Suppressor macrophage (primary cell): ENCODE data around the gene WAC.
A peak's percentile ranks its signal among the peaks of the same experiment; 100 is the strongest.
"Not testable (repeated sequence)": the region's sequence is repeated elsewhere in the genome, so short reads cannot be mapped to it uniquely, and the experiment has no call there.

ENCODE experiments used
- DNase-seq, 4 experiments: peaks; one replicate each; pipeline ENCODE4 v3.0.0-alpha.2; 2020 to 2022

Gene WAC

GRCh38 chr10:28569506-28570159, 36.7 kb downstream of the WAC start:
- DNase-seq, result no peak

- DNase-seq, result no peak
These were observed 37.7 kb downstream of the WAC start for GRCh38 chr10:28570598-28570997.

GRCh38 chr10:28571265-28571664, 38.3 kb downstream of the WAC start:
- DNase-seq, result no peak

GRCh38 chr10:28574214-28574613, 41.3 kb downstream of the WAC start:
- not testable (repeated sequence) for DNase-seq

- no peak for DNase-seq
These were observed 42.9 kb downstream of the WAC start for GRCh38 chr10:28575852-28576251.

GRCh38 chr10:28577506-28577905, 44.6 kb downstream of the WAC start:
- DNase-seq, result no peak

- DNase-seq, result no peak
These were observed 45.5 kb downstream of the WAC start for GRCh38 chr10:28578454-28578853.

- no peak for DNase-seq
These were observed 47.9 kb downstream of the WAC start for GRCh38 chr10:28580825-28581224.

GRCh38 chr10:28581916-28582315, 49.0 kb downstream of the WAC start:
- DNase-seq, result no peak

GRCh38 chr10:28585076-28585475, 52.2 kb downstream of the WAC start:
- DNase-seq, result no peak

GRCh38 chr10:28586176-28586575, 53.3 kb downstream of the WAC start:
- no peak for DNase-seq

- DNase-seq, result peak; percentile 68 to 88 (median 78)
These were observed 54.5 kb downstream of the WAC start for GRCh38 chr10:28587270-28587969.

GRCh38 chr10:28587970-28588290, 55.0 kb downstream of the WAC start:
- DNase-seq, result peak; percentile 22 to 65 (median 52)

- peak; percentile 6 to 82 (median 50) for DNase-seq
These were observed 60.0 kb downstream of the WAC start for GRCh38 chr10:28592953-28593352.

GRCh38 chr10:28593811-28594210, 60.9 kb downstream of the WAC start:
- no peak for DNase-seq

GRCh38 chr10:28594406-28594805, 61.5 kb downstream of the WAC start:
- no peak for DNase-seq

GRCh38 chr10:28595613-28596012, 62.7 kb downstream of the WAC start:
- DNase-seq, result no peak

- DNase-seq, result no peak
These were observed 67.1 kb downstream of the WAC start for GRCh38 chr10:28600056-28600455.

- DNase-seq, result no peak
These were observed 68.1 kb downstream of the WAC start for GRCh38 chr10:28601012-28601411.

- DNase-seq, result no peak
These were observed 71.9 kb downstream of the WAC start for GRCh38 chr10:28604567-28605536.

- DNase-seq, result no peak
These were observed 73.7 kb downstream of the WAC start for GRCh38 chr10:28606568-28606967.

- DNase-seq, result not testable (repeated sequence)
These were observed 76.7 kb downstream of the WAC start for GRCh38 chr10:28609636-28610035.

- DNase-seq, result no peak
These were observed 80.0 kb downstream of the WAC start for GRCh38 chr10:28612877-28613276.
